ENCODE results near the gene PTPRE.
A peak's percentile ranks its signal among the peaks of the same experiment; 100 is the strongest.

DNA sequence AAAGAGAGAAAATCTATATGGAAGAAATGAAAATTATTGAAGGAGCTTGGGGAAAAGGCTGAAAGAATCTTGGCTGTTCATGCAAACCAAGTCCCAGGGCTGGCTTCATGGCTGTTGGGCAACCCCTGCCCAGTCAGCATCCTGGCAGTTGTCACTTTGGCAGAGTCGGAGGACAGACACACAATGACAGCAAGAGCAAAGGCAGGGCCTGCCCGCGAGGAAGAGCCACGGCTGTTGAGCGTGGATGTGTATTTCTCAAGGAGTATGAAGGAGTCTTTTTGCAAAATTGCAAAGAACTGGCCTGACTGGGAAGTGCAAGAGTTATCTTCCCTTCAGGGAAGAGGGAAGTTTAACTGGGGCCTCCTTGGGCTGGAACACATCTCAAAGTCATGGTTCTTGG is 11.7 kb downstream of the PTPRE start:
- TF ChIP-seq, protein P1, sequence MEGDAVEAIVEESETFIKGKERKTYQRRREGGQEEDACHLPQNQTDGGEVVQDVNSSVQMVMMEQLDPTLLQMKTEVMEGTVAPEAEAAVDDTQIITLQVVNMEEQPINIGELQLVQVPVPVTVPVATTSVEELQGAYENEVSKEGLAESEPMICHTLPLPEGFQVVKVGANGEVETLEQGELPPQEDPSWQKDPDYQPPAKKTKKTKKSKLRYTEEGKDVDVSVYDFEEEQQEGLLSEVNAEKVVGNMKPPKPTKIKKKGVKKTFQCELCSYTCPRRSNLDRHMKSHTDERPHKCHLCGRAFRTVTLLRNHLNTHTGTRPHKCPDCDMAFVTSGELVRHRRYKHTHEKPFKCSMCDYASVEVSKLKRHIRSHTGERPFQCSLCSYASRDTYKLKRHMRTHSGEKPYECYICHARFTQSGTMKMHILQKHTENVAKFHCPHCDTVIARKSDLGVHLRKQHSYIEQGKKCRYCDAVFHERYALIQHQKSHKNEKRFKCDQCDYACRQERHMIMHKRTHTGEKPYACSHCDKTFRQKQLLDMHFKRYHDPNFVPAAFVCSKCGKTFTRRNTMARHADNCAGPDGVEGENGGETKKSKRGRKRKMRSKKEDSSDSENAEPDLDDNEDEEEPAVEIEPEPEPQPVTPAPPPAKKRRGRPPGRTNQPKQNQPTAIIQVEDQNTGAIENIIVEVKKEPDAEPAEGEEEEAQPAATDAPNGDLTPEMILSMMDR (IDR thresholded peaks at IDR 0.05), result no peak
- TF ChIP-seq EP300 (IDR thresholded peaks at IDR 0.05) (no peak), POLR2AphosphoS5 (IDR thresholded peaks at IDR 0.05) (peak in 1 of 2 donors; percentile 25)

All from upper lobe of left lung (tissue), 4 donors.